Dermis lymphatic vessel endothelial cell (primary cell): Measurements from ENCODE around the gene MN1. TPM values are rescaled to one million over a fixed set of nuclear protein-coding genes. Genes with fewer than 3 reads are reported as not detected.

Experiments
- total RNA-seq: library from RNA; depleted of rRNA; stranded (reverse); fragments of >200 nt; gene quantifications from 2 replicates; pipeline ENCODE4 v1.2.1, GENCODE V29; 2014

The MN1 gene
- 0.17 and 0.22 TPM in 2 replicates for total RNA-seq

GRCh38 chr22:27801616-27802345 lies at the start of gene MN1:
MN1 (minus strand) TSS chr22:27801756; CDS start chr22:27800543, 1,213 bp downstream.

Other genes with a start within 250 kb of the MN1 start
- 25.9 and 32.5 TPM in 2 replicates for gene PITPNB, start 117.5 kb upstream of the MN1 start, total RNA-seq